K562 (cell line): Measurements from ENCODE around the gene NRCAM. TPM values are rescaled to one million over a fixed set of nuclear protein-coding genes. Genes with fewer than 3 reads are reported as not detected.
A peak's percentile ranks its signal among the peaks of the same experiment; 100 is the strongest.

ENCODE experiments used
- ATAC-seq: fragments of 200-7000 bp; cut with Tn5 transposase; 3 replicates; pipeline ENCODE4 v1.9.1; 2020; ENCODE audit warnings: moderate library complexity
- BruUV-seq: library from RNA; stranded (reverse); fragments of 400-500 nt; replicated peaks from 2 replicates; lab custom pipeline; 2021; lab: Mats Ljungman, UMichigan
- CTCF ChIA-PET: fragments of 300-600 bp; formaldehyde crosslinking; extraction: SDS; loops from one replicate; lab custom pipeline; 2021; ENCODE audit warnings: low intra/inter-chr PET ratio; lab: Yijun Ruan, JAX
- POLR2A ChIA-PET: fragments of 300-600, 350-650 bp; sonication (Branson Sonifier 250); formaldehyde crosslinking; extraction: SDS; loops from one replicate; lab custom pipeline; 2021; ENCODE audit warnings: antibody characterized with exemption, inconsistent platforms; lab: Yijun Ruan, JAX
- DNase-seq, 4 experiments: peaks; one replicate each; pipeline versions ENCODE4 v3.0.0 to v3.0.0-alpha.2; 2011 to 2018; ENCODE audit warnings: low spot score in 3 of 4, mixed read lengths in 3 of 4; ENCODE audit errors: extremely low read depth in 1 of 4
- FAIRE-seq: peaks from 2 replicates; lab custom pipeline; 2011; peaks lifted over from hg19 to GRCh38; lab: Jason Lieb, UNC
- H2AFZ ChIP-seq: 2 replicates; pipeline ENCODE4 v1.6.0; 2011; ENCODE audit warnings: low read depth, low read length, control low read depth, inconsistent platforms
- H3K27ac ChIP-seq: fragments of 200-600 bp; 3 replicates; pipeline ENCODE4 v1.8.0; 2011; ENCODE audit warnings: low read depth, mild to moderate bottlenecking, control low read depth, inconsistent platforms, low read length, moderate library complexity, mixed read lengths; ENCODE audit errors: extremely low read depth
- H3K27me3 ChIP-seq, 2 experiments: fragments of 300-600 bp in 1 of 2; 2 replicates in 1 of 2; 3 replicates in 1 of 2; pipeline versions ENCODE4 v1.6.0 to v1.8.0; 2011; ENCODE audit warnings: inconsistent platforms in 2 of 2, low read length in 2 of 2, mild to moderate bottlenecking in 1 of 2, mixed read lengths in 1 of 2, moderate library complexity in 1 of 2; ENCODE audit not compliant: control insufficient read depth in 2 of 2, insufficient read depth in 2 of 2
- H3K36me3 ChIP-seq: fragments of 300-600 bp; 3 replicates; pipeline ENCODE4 v1.8.0; 2011; ENCODE audit warnings: mild to moderate bottlenecking, low read length, inconsistent platforms; ENCODE audit not compliant: control insufficient read depth, insufficient read depth
- H3K4me1 ChIP-seq, 2 experiments: fragments of 200-600 bp in 1 of 2; replicated peaks in 1 of 2; 2 replicates in 1 of 2; 3 replicates in 1 of 2; pipeline versions ENCODE4 v1.5.1 to v1.8.0; 2011; ENCODE audit warnings: inconsistent platforms in 2 of 2, low read length in 2 of 2, mild to moderate bottlenecking in 1 of 2, mixed read lengths in 1 of 2, moderate library complexity in 1 of 2; ENCODE audit not compliant: control insufficient read depth in 2 of 2, insufficient read depth in 2 of 2
- H3K4me2 ChIP-seq: 2 replicates; pipeline ENCODE4 v1.6.1; 2011; ENCODE audit warnings: low read length, control low read depth, inconsistent platforms, mixed read lengths; ENCODE audit not compliant: insufficient read depth
- H3K4me3 ChIP-seq: fragments of 200-600 bp; sonication (generic), shearing (Covaris generic); 2 replicates; pipeline ENCODE4 v1.5.1; 2016; ENCODE audit warnings: control low read depth, inconsistent platforms
- H3K79me2 ChIP-seq: fragments of 200-600 bp; 3 replicates; pipeline ENCODE4 v1.8.0; 2011; ENCODE audit warnings: low read length, inconsistent platforms; ENCODE audit not compliant: control insufficient read depth, insufficient read depth
- H3K9ac ChIP-seq, 2 experiments: 2 replicates each; pipeline versions ENCODE4 v1.6.0 to v1.6.1; 2011; ENCODE audit warnings: low read depth in 2 of 2, low read length in 2 of 2, control low read depth in 1 of 2, inconsistent platforms in 1 of 2, mild to moderate bottlenecking in 1 of 2, mixed read lengths in 1 of 2; ENCODE audit not compliant: insufficient read depth in 1 of 2
- H3K9me1 ChIP-seq: one replicate; pipeline ENCODE4 v1.6.0; 2011; ENCODE audit warnings: inconsistent platforms, mild to moderate bottlenecking, low read length, moderate library complexity; ENCODE audit not compliant: control insufficient read depth, insufficient read depth
- H3K9me3 ChIP-seq: replicated peaks from 2 replicates; pipeline ENCODE4 v1.5.1; 2011; ENCODE audit warnings: low read depth, low read length, inconsistent platforms; ENCODE audit not compliant: control insufficient read depth, insufficient read depth
- H4K20me1 ChIP-seq: replicated peaks from 2 replicates; pipeline ENCODE4 v1.6.1; 2011; ENCODE audit warnings: low read length, inconsistent platforms, mixed read lengths; ENCODE audit not compliant: control insufficient read depth, insufficient read depth
- BACH1 ChIP-seq: fragments of 200-800 bp; sonication (Bioruptor generic); IDR thresholded peaks from 2 replicates; pipeline ENCODE4 v1.6.1; 2016; ENCODE audit warnings: missing genetic modification characterization, missing compliant biosample characterization
- CBFB ChIP-seq: sonication (generic); formaldehyde crosslinking; IDR thresholded peaks from 2 replicates; pipeline ENCODE4 v1.4.0; 2020; ENCODE audit warnings: mild to moderate bottlenecking, missing genetic modification reagents
- CBX1 ChIP-seq: sonication (generic); IDR thresholded peaks from 2 replicates; pipeline ENCODE4 v1.6.1; 2016; ENCODE audit warnings: antibody characterized with exemption, low read depth, mild to moderate bottlenecking
- CHD2 ChIP-seq: IDR thresholded peaks from 2 replicates; pipeline ENCODE4 v1.6.1; 2011; ENCODE audit warnings: low read depth, low read length
- CSDE1 ChIP-seq, 2 experiments: fragments of 450-650 bp; IDR thresholded peaks; 2 replicates each; pipeline ENCODE4 v1.6.1; 2016; ENCODE audit warnings: mild to moderate bottlenecking in 1 of 2
- SRSF1 ChIP-seq: fragments of 200-400 bp; formaldehyde crosslinking; IDR thresholded peaks from 2 replicates; pipeline ENCODE4 v1.6.1; 2017; ENCODE audit warnings: mild to moderate bottlenecking, low read depth, low read length, moderate library complexity
- TEAD1 ChIP-seq, 2 experiments: fragments of 450-650 bp in 1 of 2; sonication (generic) in 1 of 2; formaldehyde crosslinking; IDR thresholded peaks; 2 replicates each; pipeline versions ENCODE4 v1.4.0 to v1.8.0; 2020 to 2022; ENCODE audit warnings: mild to moderate bottlenecking in 2 of 2, missing genetic modification reagents in 1 of 2
- ZBTB7A ChIP-seq: IDR thresholded peaks from 2 replicates; pipeline ENCODE4 v1.6.1; 2011; ENCODE audit warnings: low read depth, mild to moderate bottlenecking, low read length, moderate library complexity, borderline replicate concordance; ENCODE audit not compliant: control insufficient read depth
- ZFX ChIP-seq: sonication (generic); formaldehyde crosslinking; IDR thresholded peaks from 2 replicates; pipeline ENCODE4 v1.8.0; 2022; ENCODE audit warnings: mild to moderate bottlenecking, missing genetic modification reagents, moderate library complexity
- ZNF316 ChIP-seq: fragments of 450-650 bp; IDR thresholded peaks from 2 replicates; pipeline ENCODE4 v1.6.1; 2016
- WGBS: fragments of 100-300 bp; shearing (Covaris generic); methylation state at CpG from one replicate; pipeline ENCODE4 v1.1.6; 2016; ENCODE audit warnings: low coverage, mixed read lengths; ENCODE audit not compliant: insufficient coverage; ENCODE audit errors: missing lambda C conversion rate; 5-methylcytosine and 5-hydroxymethylcytosine counted together
- in situ Hi-C: fragments of 300-500 bp; cut with MboI; formaldehyde crosslinking; loops from 4 replicates; pipeline ENCODE4 v1.15.0; 2018; ENCODE audit warnings: inconsistent platforms, mixed read lengths
- intact Hi-C: fragments of 100-400 bp; cut with micrococcal nuclease; formaldehyde crosslinking; loops from 2 replicates; pipeline ENCODE4 v1.14.2; 2022
- polyA plus RNA-seq, 8 experiments: library from polyadenylated mRNA; depleted of rRNA in 4 of 8; stranded (reverse) in 5 of 8; unstranded in 3 of 8; fragments of >200 nt; fragmentation: Nextera tagmentation in 2 of 8; fragmentation: Illumina TruSeq in 1 of 8; extraction: Ambion mirVana in 2 of 8; extraction: Trizol in 1 of 8; gene quantifications; 2 replicates each; pipeline versions ENCODE4 v1.2.1 to v1.2.3, GENCODE V29; 2011 to 2014; ENCODE audit warnings: inconsistent platforms in 1 of 8, missing spikeins in 1 of 8
- total RNA-seq, 7 experiments: library from RNA; depleted of rRNA in 6 of 7; stranded (reverse); fragments of >200 nt in 6 of 7; fragmentation: Illumina TruSeq in 2 of 7; extraction: Trizol in 2 of 7; gene quantifications; 2 replicates each; pipeline versions ENCODE4 v1.2.1 to v1.2.3, GENCODE V29; 2011 to 2021; ENCODE audit warnings: low replicate concordance in 1 of 7
- TF ChIP-seq, protein P1 (sequence below): sonication (generic); formaldehyde crosslinking; IDR thresholded peaks from 2 replicates; pipeline ENCODE4 v1.9.0; 2022; ENCODE audit warnings: mild to moderate bottlenecking, missing genetic modification reagents
- TF ChIP-seq, protein P2 (sequence below), 2 experiments: fragments of 450-650 bp in 1 of 2; sonication (generic) in 1 of 2; formaldehyde crosslinking in 1 of 2; IDR thresholded peaks in 1 of 2; conservative IDR thresholded peaks in 1 of 2; 2 replicates each; pipeline versions ENCODE4 v1.6.1 to v1.8.1; 2016 to 2023; ENCODE audit warnings: mild to moderate bottlenecking in 2 of 2, moderate library complexity in 2 of 2, inconsistent platforms in 1 of 2, missing genetic modification reagents in 1 of 2
- TF ChIP-seq, protein P3 (sequence below), 3 experiments: IDR thresholded peaks in 2 of 3; conservative IDR thresholded peaks in 1 of 3; 2 replicates each; pipeline ENCODE4 v1.5.1; 2011 to 2012; ENCODE audit warnings: low read length in 3 of 3, mild to moderate bottlenecking in 3 of 3, control low read depth in 2 of 3, improper control_type of control experiment in 1 of 3, inconsistent platforms in 1 of 3, low read depth in 1 of 3, mixed read lengths in 1 of 3, moderate library complexity in 1 of 3; ENCODE audit not compliant: insufficient read depth in 2 of 3
- TF ChIP-seq, protein P4 (sequence below): fragments of 450-650 bp; IDR thresholded peaks from 2 replicates; pipeline ENCODE4 v1.6.1; 2016; ENCODE audit warnings: borderline replicate concordance

Gene NRCAM
- total and polyA plus RNA-seq, 9 of the 15 experiments (the other 6 are each of a cell fraction or from before 2014, with no cell fraction given), result 0.03 to 0.54 (median 0.12) TPM; not detected in 1

DNA sequence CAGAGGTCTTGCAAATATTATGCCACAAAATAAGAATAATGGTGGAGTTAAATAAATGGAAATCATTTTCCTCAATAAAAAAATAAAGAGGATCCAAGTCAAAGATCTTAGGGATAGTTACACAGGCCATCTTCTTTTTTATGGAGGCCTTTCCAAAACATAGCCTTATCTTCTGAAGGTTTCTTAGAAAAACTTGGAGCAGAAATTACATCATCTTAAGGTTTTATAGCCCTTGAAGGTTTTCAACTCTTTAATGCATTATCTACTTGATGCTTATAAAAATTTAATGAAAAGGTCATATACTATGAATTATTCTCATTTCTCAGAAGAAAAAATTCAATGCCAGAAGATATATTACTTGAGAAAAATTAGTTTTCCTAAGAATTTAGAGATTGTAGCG lies 231.8 kb downstream of the NRCAM start (continued):
- TF ChIP-seq CHD2 (no peak), BACH1 (tag) (0 out of 2 replicates have a peak, but pooled peaks have one; percentile 30), ZBTB7A (no peak)
- TF ChIP-seq, protein P1, sequence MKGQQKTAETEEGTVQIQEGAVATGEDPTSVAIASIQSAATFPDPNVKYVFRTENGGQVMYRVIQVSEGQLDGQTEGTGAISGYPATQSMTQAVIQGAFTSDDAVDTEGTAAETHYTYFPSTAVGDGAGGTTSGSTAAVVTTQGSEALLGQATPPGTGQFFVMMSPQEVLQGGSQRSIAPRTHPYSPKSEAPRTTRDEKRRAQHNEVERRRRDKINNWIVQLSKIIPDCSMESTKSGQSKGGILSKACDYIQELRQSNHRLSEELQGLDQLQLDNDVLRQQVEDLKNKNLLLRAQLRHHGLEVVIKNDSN (CRISPR knock-in tag), result no peak
- TF ChIP-seq, protein P2, sequence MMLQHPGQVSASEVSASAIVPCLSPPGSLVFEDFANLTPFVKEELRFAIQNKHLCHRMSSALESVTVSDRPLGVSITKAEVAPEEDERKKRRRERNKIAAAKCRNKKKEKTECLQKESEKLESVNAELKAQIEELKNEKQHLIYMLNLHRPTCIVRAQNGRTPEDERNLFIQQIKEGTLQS (IDR thresholded peaks at IDR 0.05), result peak; percentile 79
- TF ChIP-seq, protein P2 (CRISPR knock-in tag; conservative IDR thresholded peaks at IDR 0.05), result no peak

DNA sequence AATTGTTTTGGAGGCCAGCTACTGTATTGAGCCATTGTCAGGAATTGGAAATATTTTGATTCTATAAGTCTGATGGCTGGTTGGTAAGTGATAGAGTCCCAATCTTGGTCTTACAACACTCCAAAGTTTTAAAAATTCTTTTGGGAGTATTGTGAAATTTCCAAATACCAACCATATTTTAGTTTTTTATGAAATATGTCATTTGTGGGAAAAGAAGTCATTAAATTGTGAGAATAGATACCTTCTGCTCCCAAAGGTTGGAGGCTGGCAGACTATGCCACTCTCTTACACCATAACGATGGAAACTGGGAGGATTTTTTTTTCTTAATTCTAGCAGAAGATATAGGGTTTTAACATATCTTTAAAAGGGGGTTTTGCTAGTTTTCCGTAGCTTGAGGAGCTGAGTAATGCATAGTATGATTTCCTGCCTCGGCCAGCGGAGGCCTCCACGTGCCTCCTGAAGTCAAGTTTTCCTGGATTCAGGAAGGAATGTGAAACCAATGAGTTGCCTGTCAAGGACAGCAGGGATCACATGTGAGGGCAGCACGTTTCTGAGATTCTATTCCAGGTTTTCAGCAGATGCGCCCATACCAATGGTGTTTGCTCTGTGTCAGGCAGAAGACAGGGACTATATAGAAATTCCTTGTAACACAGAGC lies 233.9 kb downstream of the NRCAM start:
- DNase-seq, result no peak
- POLR2A ChIA-PET, result interaction anchor here (1.0 to 1.4 kb wide), 3 partner anchors 9 to 13 kb away, joined by 3 to 6 read pairs (median 4); no protein-coding TSS in a partner anchor
- H3K4me3 ChIP-seq, result no peak overlapping the region
- in situ Hi-C loops, result no loop called here
- no peaks in the 10 kb centered on the region for H3K27me3 ChIP-seq
- no peaks in the 10 kb centered on the region for H3K79me2 ChIP-seq
- ATAC-seq, result peak; percentile 19; the same call in 2 of the 3 replicates
- peaks cover 0 to 27% of the 10 kb centered on the region in 2 experiments; a peak in 4 of 5 replicates for H3K4me1 ChIP-seq
- FAIRE-seq, result no peak
- H3K36me3 ChIP-seq, result no peaks in the 10 kb centered on the region
- no peak overlapping the region for H3K9ac ChIP-seq
- intact Hi-C loops, result no loop called here
- no peak overlapping the region for H3K4me2 ChIP-seq
- no peaks in the 10 kb centered on the region for H4K20me1 ChIP-seq
- WGBS, result 54% methylated on average over 7 of the region's 7 CpGs
- BruUV-seq, result no TSS peak
- CTCF ChIA-PET, result interaction anchor here (0.7 kb wide), 1 partner anchor 30 kb away, joined by 7 read pairs; no protein-coding TSS in a partner anchor
- H2AFZ ChIP-seq, result peak overlapping the region; percentile 82
- no peaks in the 10 kb centered on the region for H3K9me3 ChIP-seq
- H3K27ac ChIP-seq, result no peak overlapping the region
- H3K9me1 ChIP-seq, result no peaks in the 10 kb centered on the region
- TF ChIP-seq, protein P3, sequence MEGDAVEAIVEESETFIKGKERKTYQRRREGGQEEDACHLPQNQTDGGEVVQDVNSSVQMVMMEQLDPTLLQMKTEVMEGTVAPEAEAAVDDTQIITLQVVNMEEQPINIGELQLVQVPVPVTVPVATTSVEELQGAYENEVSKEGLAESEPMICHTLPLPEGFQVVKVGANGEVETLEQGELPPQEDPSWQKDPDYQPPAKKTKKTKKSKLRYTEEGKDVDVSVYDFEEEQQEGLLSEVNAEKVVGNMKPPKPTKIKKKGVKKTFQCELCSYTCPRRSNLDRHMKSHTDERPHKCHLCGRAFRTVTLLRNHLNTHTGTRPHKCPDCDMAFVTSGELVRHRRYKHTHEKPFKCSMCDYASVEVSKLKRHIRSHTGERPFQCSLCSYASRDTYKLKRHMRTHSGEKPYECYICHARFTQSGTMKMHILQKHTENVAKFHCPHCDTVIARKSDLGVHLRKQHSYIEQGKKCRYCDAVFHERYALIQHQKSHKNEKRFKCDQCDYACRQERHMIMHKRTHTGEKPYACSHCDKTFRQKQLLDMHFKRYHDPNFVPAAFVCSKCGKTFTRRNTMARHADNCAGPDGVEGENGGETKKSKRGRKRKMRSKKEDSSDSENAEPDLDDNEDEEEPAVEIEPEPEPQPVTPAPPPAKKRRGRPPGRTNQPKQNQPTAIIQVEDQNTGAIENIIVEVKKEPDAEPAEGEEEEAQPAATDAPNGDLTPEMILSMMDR (IDR thresholded peaks at IDR 0.05 in 2 of 3, conservative IDR thresholded peaks at IDR 0.05 in 1 of 3; ENCODE audit: insufficient read depth in 2 of 3, low read depth in 1 of 3, low read length in 3 of 3), result peak in 1 of 3 experiments; percentile 28; a peak in 1 of 6 replicates
- TF ChIP-seq CSDE1 (IDR thresholded peaks at IDR 0.05), result no peak
- TF ChIP-seq CBX1, result no peak
- 0 out of 4 replicates have a peak, but pooled peaks of 1 of the 2 experiments have one; percentile 24 for TF ChIP-seq TEAD1 (CRISPR knock-in tag; IDR thresholded peaks at IDR 0.05)
- TF ChIP-seq CBFB (CRISPR knock-in tag), result no peak
- no peak for TF ChIP-seq SRSF1
- TF ChIP-seq, protein P4, sequence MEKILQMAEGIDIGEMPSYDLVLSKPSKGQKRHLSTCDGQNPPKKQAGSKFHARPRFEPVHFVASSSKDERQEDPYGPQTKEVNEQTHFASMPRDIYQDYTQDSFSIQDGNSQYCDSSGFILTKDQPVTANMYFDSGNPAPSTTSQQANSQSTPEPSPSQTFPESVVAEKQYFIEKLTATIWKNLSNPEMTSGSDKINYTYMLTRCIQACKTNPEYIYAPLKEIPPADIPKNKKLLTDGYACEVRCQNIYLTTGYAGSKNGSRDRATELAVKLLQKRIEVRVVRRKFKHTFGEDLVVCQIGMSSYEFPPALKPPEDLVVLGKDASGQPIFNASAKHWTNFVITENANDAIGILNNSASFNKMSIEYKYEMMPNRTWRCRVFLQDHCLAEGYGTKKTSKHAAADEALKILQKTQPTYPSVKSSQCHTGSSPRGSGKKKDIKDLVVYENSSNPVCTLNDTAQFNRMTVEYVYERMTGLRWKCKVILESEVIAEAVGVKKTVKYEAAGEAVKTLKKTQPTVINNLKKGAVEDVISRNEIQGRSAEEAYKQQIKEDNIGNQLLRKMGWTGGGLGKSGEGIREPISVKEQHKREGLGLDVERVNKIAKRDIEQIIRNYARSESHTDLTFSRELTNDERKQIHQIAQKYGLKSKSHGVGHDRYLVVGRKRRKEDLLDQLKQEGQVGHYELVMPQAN, result no peak
- no peak for TF ChIP-seq ZNF316
- TF ChIP-seq ZFX (CRISPR knock-in tag), result no peak
